Measurements from ENCODE around the gene UBE2G2. TPM values are rescaled to one million over a fixed set of nuclear protein-coding genes. Genes with fewer than 3 reads are reported as not detected.

The UBE2G2 gene
- polyA plus RNA-seq, 3 donors: 29.1 to 70.8 (median 41.5) TPM

- H3K27ac ChIP-seq (ENCODE audit: low read depth, low read length): no peak overlapping the region
- whole genome bisulfite sequencing, 3 donors: 93 to 96% (median 96%) methylated on average over 3 of the region's 3 CpGs
Observed at GRCh38 chr21:44741921-44742320, 59.7 kb downstream of the UBE2G2 start.

- WGBS, 3 donors: 74 to 89% (median 83%) methylated on average over 7 of the region's 7 CpGs
- no peak overlapping the region for H3K27ac ChIP-seq (ENCODE audit: low read depth, low read length)
Observed at GRCh38 chr21:44740742-44741141, 60.9 kb downstream of the UBE2G2 start.

GRCh38 chr21:44739316-44739715 is 62.3 kb downstream of the UBE2G2 start:
- H3K27ac ChIP-seq (ENCODE audit: low read depth, low read length): no peak overlapping the region
- WGBS, 3 donors: 92 to 100% (median 100%) methylated on average over 1 of the region's 1 CpG

DNA sequence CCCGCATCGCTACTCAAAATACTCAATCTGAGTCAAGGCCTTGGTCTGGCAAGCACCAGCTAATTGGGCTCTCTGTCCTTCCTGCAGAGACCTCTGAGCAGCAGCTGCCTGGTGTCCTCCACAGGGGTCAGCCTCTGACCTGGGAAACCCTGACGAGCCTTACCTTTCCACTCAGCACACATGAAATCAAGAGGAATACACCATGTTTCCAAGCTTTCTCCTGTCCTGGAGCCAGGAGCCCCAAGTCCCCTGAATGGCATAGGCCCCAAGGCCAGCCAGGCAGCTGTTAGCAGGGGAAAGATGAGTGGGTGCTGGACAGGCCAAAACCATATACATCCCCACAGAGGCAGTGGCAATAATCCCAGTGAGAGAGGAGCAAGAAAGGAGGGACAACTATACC is 63.0 kb downstream of the UBE2G2 start:
- no peak overlapping the region for H3K27ac ChIP-seq (ENCODE audit: low read depth, low read length)

DNA sequence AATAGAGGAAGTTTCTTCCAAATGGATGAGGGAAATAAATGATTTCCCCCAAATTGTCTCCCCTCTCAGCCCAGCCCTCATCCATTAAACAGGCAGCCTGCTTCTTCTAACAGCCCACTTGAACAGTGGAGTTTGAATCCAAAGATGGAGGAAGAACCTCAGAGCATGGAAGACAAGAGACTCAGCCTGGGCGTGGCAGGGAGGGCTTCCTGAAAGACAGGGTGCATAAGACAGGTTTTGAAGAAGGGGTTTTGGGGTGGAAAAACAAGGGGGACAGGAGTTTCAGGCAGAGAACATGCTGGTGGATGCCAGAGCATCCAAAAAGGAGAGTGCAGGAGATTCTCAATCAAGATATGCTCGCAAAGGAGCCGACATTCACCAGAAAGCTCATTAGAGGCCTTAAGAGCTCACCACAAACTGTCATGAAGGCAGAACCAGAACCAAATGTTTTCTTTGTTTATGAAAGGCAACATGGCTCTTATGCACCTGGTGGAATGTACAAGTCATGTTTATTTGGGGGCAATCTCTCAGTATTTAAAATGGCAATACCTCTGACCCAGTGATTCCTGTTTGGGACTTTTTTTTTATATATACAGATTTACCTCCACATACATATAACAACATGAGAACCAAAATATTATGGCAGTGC is 63.8 kb downstream of the UBE2G2 start:
- 65 to 75% (median 69%) methylated on average over 3 of the region's 3 CpGs for WGBS, 3 donors
- no peak overlapping the region for H3K27ac ChIP-seq (ENCODE audit: low read depth, low read length)

More for the DNA sequence above, 63.0 kb downstream of the UBE2G2 start:
- 70 to 96% (median 80%) methylated on average over 3 of the region's 3 CpGs for WGBS, 3 donors

DNA sequence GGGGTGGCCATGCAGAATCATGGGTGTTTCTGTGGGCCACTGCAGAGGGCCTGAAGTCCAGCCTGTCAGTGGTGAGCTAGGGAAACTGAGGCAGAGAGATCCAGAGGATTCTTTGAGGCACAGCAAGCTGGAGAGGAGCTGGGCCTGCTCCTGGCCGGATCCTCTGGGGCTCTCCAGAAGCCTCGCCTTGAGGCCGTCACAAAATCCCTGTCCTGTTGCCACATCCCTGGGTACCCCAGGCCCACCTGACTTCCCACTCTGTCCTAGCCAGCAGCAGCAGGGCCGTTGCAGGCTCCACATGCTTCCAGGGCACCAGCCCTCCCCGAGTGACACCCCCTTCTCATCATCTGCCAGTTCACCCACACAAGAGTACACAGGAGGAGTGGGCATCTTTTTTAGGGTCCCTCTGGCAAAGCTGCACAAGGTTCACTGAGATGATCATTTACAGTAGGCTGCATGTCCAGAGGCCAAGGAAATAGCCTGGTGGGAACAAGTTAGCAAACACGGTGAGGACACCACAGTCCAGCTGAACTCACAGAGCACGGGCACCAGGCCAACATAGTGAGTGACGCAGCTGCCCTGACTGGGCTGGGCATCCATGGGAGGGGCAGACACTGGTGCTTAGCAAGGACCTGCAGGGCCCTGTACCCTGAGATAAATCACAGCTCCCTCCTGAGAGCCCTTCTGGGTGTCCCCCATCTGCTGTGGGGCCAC is 65.2 kb downstream of the UBE2G2 start:
- H3K27ac ChIP-seq (ENCODE audit: low read depth, low read length): no peak overlapping the region
- whole genome bisulfite sequencing, 3 donors: 83 to 93% (median 90%) methylated on average over 8 of the region's 8 CpGs

GRCh38 chr21:44735821-44736220 is 65.8 kb downstream of the UBE2G2 start:
- H3K27ac ChIP-seq (ENCODE audit: low read depth, low read length): no peak overlapping the region
- 71 to 87% (median 79%) methylated on average over 6 of the region's 6 CpGs for WGBS, 3 donors

- 91 to 95% (median 92%) methylated on average over 16 to 17 of the region's 17 CpGs for WGBS, 3 donors
- no peak overlapping the region for H3K27ac ChIP-seq (ENCODE audit: low read depth, low read length)
Observed at GRCh38 chr21:44734841-44735240, 66.8 kb downstream of the UBE2G2 start.

GRCh38 chr21:44734026-44734745 is 67.4 kb downstream of the UBE2G2 start:
- no peak overlapping the region for H3K27ac ChIP-seq (ENCODE audit: low read depth, low read length)
- WGBS, 3 donors: 77 to 86% (median 81%) methylated on average over 21 of the region's 21 CpGs

DNA sequence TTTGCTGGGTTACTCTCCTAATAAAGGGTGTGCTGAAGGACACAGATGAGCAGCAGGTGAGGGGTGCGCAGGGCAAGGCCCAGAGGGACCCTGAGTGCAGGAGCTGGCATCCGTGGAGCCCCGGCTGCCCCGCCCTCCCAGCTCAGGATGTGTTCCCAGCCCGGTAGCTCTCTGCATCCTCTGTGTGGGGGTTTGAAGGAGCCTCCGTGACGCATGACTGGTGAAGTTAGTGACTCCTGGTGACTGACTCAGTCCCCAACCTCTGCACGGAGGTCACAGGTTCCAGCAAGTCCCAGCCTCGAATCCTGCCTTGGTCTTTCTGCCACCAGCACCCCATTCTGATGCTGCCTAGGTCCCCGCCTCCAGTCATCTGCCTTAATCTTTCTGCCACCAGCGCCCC is 68.7 kb downstream of the UBE2G2 start:
- no peak overlapping the region for H3K27ac ChIP-seq (ENCODE audit: low read depth, low read length)
- 79 to 86% (median 82%) methylated on average over 11 of the region's 11 CpGs for WGBS, 3 donors

GRCh38 chr21:44732263-44732662 is 69.4 kb downstream of the UBE2G2 start:
- 88 to 91% (median 90%) methylated on average over 10 of the region's 10 CpGs for WGBS, 3 donors
- no peak overlapping the region for H3K27ac ChIP-seq (ENCODE audit: low read depth, low read length)

DNA sequence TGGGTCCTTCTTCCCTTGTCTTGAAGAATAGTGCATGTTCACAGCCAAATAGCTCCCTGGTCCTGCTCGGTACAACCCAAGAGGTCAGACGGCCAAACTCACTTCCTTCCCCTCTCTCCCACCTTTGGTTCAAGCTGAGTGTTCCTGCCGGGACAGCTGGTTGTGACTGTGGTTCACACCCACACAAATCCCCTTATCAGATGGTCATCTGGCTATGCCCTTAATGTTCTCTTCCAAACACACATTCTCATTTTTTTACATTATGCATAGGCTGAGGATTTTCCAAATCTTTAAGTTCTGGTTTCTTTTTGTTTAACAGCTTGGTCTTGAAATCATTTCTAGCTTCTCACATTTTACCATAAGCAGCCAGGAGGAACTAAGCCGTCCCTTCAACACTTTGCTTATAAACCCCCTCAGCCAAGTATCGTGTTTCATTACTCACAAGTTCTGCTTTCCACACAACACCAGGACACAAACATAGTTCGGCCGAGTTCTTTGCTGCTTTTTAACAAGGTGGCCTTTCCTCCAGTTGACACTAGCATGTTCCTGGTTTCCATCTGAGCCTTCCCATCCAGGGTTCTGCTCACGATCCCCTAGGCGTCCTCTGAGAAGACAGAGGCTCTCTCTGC is 70.6 kb downstream of the UBE2G2 start:
- 59 to 66% (median 64%) methylated on average over 9 of the region's 9 CpGs for WGBS, 3 donors
- no peak overlapping the region for H3K27ac ChIP-seq (ENCODE audit: low read depth, low read length)

- WGBS, 3 donors: 85 to 94% (median 90%) methylated on average over 7 of the region's 7 CpGs
- H3K27ac ChIP-seq (ENCODE audit: low read depth, low read length): no peak overlapping the region
Observed at GRCh38 chr21:44730028-44730395, 71.6 kb downstream of the UBE2G2 start.

GRCh38 chr21:44729336-44730027 is 72.1 kb downstream of the UBE2G2 start:
- H3K27ac ChIP-seq (ENCODE audit: low read depth, low read length): no peak overlapping the region
- WGBS, 3 donors: 89 to 93% (median 90%) methylated on average over 21 to 23 of the region's 23 CpGs

- 79 to 93% (median 93%) methylated on average over 14 of the region's 14 CpGs for WGBS, 3 donors
- H3K27ac ChIP-seq (ENCODE audit: low read depth, low read length): no peak overlapping the region
Observed at GRCh38 chr21:44728716-44729115, 72.9 kb downstream of the UBE2G2 start.

DNA sequence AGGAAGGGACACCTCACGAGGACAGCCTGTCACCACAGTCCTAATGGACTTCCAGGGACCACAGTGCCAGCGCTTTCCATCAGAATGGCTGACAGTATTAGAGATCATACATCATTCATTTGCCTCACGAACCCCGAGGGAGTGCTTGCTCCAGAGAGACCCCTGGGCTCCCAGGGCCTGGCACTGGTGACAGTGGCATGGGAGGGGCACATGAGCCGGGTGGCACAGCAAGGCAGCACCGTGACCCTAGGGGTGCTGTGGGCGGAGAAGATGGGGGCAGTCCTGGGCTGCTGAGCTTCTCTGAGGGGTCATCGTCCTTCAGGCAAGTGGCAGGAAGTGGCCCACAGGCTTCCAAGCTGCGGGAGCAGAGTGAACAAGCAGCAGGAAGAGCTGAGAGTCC is 73.9 kb downstream of the UBE2G2 start:
- WGBS, 3 donors: 65 to 68% (median 67%) methylated on average over 9 of the region's 9 CpGs
- H3K27ac ChIP-seq (ENCODE audit: low read depth, low read length): no peak overlapping the region

DNA sequence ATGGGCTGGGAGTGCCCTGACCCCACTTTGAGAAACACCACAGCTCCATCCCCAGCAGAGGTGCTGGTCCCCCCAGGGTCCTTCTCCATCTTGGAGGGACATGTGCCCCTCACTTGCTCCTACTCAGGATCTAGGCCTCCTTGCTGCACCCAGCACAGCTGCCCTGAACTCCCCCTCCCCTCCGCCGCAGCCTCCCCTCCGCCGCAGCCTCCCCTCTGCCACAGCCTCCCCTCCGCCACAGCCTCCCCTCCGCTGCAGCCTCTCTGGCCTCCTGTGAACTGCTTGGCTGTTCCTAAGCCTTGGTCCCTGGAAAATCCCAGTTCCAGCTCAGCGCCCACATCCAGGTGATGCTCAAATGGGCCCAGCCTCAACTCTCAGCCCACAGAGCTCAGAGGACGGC is 74.3 kb downstream of the UBE2G2 start:
- WGBS, 3 donors: 89 to 96% (median 95%) methylated on average over 8 of the region's 8 CpGs
- H3K27ac ChIP-seq (ENCODE audit: low read depth, low read length): no peak overlapping the region

DNA sequence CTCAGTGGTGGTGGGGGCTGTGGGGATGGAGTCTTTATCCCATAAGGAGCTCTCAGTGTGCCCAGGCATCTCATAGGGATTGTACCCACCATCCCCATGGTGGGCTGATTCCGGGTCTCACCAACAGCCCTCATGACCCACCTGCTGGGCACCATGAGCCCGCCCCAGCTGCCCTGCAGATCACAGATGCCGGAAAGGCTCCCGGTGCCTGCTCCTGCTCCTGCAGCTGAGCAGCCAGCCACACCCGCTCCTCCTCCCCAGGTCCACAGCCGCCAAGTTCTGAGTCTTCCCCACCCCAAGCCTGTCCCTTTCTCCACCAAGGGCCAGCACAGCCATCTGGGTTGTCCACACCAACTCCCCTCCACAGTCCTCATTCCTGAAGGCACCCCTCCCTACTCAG is 74.8 kb downstream of the UBE2G2 start:
- WGBS, 3 donors: 69 to 74% (median 74%) methylated on average over 6 of the region's 6 CpGs

More for the DNA sequence above, 74.8 kb downstream of the UBE2G2 start:
- no peak overlapping the region for H3K27ac ChIP-seq (ENCODE audit: low read depth, low read length)

Measured in adipose tissue (tissue), 3 donors.